GM23338 (cell line): ENCODE results near the gene JAK3. TPM values are rescaled to one million over a fixed set of nuclear protein-coding genes. Genes with fewer than 3 reads are reported as not detected.

Experiments
- ATAC-seq: fragments of 200-7000 bp; cut with Tn5 transposase; 3 replicates; pipeline ENCODE4 v1.9.1; 2020
- DNase-seq: peaks from one replicate; pipeline ENCODE4 v3.0.0-alpha.2; 2015; ENCODE audit warnings: low spot score
- H2AFZ ChIP-seq: fragments of 200-600 bp; sonication (generic); 2 replicates; pipeline ENCODE4 v1.8.0; 2016; ENCODE audit warnings: antibody characterized with exemption, mild to moderate bottlenecking, moderate library complexity
- H3F3A ChIP-seq: fragments of 200-600 bp; sonication (generic); replicated peaks from 2 replicates; pipeline ENCODE4 v1.8.0; 2017; ENCODE audit warnings: antibody characterized with exemption, mixed run types, low read depth
- H3K27ac ChIP-seq: fragments of 200-600 bp; sonication (generic); 2 replicates; pipeline ENCODE4 v1.6.1; 2016; ENCODE audit warnings: low read depth
- H3K27me3 ChIP-seq: fragments of 200-600 bp; sonication (generic); 2 replicates; pipeline ENCODE4 v1.8.0; 2016; ENCODE audit warnings: mild to moderate bottlenecking, mixed run types, moderate library complexity; ENCODE audit not compliant: insufficient read depth
- H3K36me3 ChIP-seq: fragments of 200-600 bp; sonication (generic); 2 replicates; pipeline ENCODE4 v1.8.0; 2016; ENCODE audit warnings: mild to moderate bottlenecking; ENCODE audit not compliant: insufficient read depth
- H3K4me1 ChIP-seq: fragments of 200-600 bp; sonication (generic); 2 replicates; pipeline ENCODE4 v1.8.0; 2016; ENCODE audit warnings: mild to moderate bottlenecking, moderate library complexity; ENCODE audit not compliant: insufficient read depth
- H3K4me2 ChIP-seq: fragments of 200-600 bp; sonication (generic); 2 replicates; pipeline ENCODE4 v1.7.1; 2017; ENCODE audit warnings: mixed run types
- H3K4me3 ChIP-seq: fragments of 200-600 bp; sonication (generic); 2 replicates; pipeline ENCODE4 v1.6.1; 2016; ENCODE audit warnings: mixed run types
- H3K79me2 ChIP-seq: fragments of 200-600 bp; sonication (generic); replicated peaks from 2 replicates; pipeline ENCODE4 v1.8.0; 2017; ENCODE audit warnings: mild to moderate bottlenecking; ENCODE audit not compliant: insufficient read depth
- H3K9me2 ChIP-seq: fragments of 200-600 bp; sonication (generic); 2 replicates; pipeline ENCODE4 v1.8.0; 2017; ENCODE audit not compliant: insufficient read depth
- H4K20me1 ChIP-seq: fragments of 200-600 bp; sonication (generic); replicated peaks from 2 replicates; pipeline ENCODE4 v1.8.0; 2017; ENCODE audit warnings: mild to moderate bottlenecking; ENCODE audit not compliant: insufficient read depth
- H3K27ac Mint-ChIP-seq: 2 replicates; pipeline ENCODE4 v1.8.0; 2020; ENCODE audit warnings: inconsistent platforms, mild to moderate bottlenecking, moderate library complexity, mixed read lengths
- H3K27me3 Mint-ChIP-seq: 3 replicates; pipeline ENCODE4 v1.8.0; 2022; ENCODE audit warnings: low read depth, mild to moderate bottlenecking, moderate library complexity, mixed read lengths, inconsistent platforms; ENCODE audit not compliant: insufficient read depth, poor library complexity
- H3K36me3 Mint-ChIP-seq: 3 replicates; pipeline ENCODE4 v1.8.0; 2021; ENCODE audit warnings: low read depth, mild to moderate bottlenecking, inconsistent platforms, moderate library complexity, mixed read lengths
- H3K4me1 Mint-ChIP-seq: 3 replicates; pipeline ENCODE4 v1.8.0; 2020; ENCODE audit warnings: mild to moderate bottlenecking, inconsistent platforms, mixed read lengths
- H3K4me3 Mint-ChIP-seq: 3 replicates; pipeline ENCODE4 v1.8.0; 2021; ENCODE audit warnings: moderate library complexity, mild to moderate bottlenecking, inconsistent platforms, mixed read lengths
- H3K9me3 Mint-ChIP-seq: 3 replicates; pipeline ENCODE4 v1.8.0; 2020; ENCODE audit warnings: moderate library complexity, mild to moderate bottlenecking, inconsistent platforms, mixed read lengths
- EZH2 ChIP-seq: fragments of 200-600 bp; sonication (generic); IDR thresholded peaks from one replicate; pipeline ENCODE4 v1.8.0; 2017; ENCODE audit warnings: antibody characterized with exemption, mild to moderate bottlenecking, low read depth; ENCODE audit not compliant: unreplicated experiment
- EZH2phosphoT487 ChIP-seq: fragments of 200-600 bp; sonication (generic); IDR thresholded peaks from one replicate; pipeline ENCODE4 v1.8.1; 2018; ENCODE audit warnings: antibody characterized with exemption; ENCODE audit not compliant: unreplicated experiment
- JUNB ChIP-seq: IDR thresholded peaks from one replicate; pipeline ENCODE4 v1.6.1; 2016; ENCODE audit warnings: antibody characterized with exemption; ENCODE audit not compliant: unreplicated experiment
- NANOG ChIP-seq: IDR thresholded peaks from 2 replicates; pipeline ENCODE4 v1.6.1; 2016; ENCODE audit warnings: antibody characterized with exemption, borderline replicate concordance
- POLR2AphosphoS5 ChIP-seq: IDR thresholded peaks from 2 replicates; pipeline ENCODE4 v1.6.1; 2016; ENCODE audit warnings: antibody characterized with exemption, low read depth
- REST ChIP-seq: IDR thresholded peaks from one replicate; pipeline ENCODE4 v1.6.1; 2018; ENCODE audit warnings: antibody characterized with exemption; ENCODE audit not compliant: unreplicated experiment
- STAT1 ChIP-seq: IDR thresholded peaks from one replicate; pipeline ENCODE4 v1.6.1; 2016; ENCODE audit warnings: antibody characterized with exemption; ENCODE audit not compliant: unreplicated experiment
- ZNF114 ChIP-seq: fragments of 250-450 bp; sonication (Bioruptor Pico); IDR thresholded peaks from 2 replicates; pipeline ENCODE4 v1.5.0; 2020; ENCODE audit warnings: mild to moderate bottlenecking, moderate library complexity
- ZNF331 ChIP-seq: fragments of 250-450 bp; sonication (Bioruptor Pico); IDR thresholded peaks from 2 replicates; pipeline ENCODE4 v1.5.0; 2020; ENCODE audit warnings: low read depth, mild to moderate bottlenecking, moderate library complexity
- ZNF462 ChIP-seq: fragments of 250-450 bp; sonication (Bioruptor Pico); IDR thresholded peaks from 2 replicates; pipeline ENCODE4 v1.5.0; 2020; ENCODE audit warnings: mild to moderate bottlenecking, moderate library complexity
- polyA plus RNA-seq: library from polyadenylated mRNA; unstranded; fragments of >200 nt; fragmentation: Nextera tagmentation; extraction: Ambion mirVana; gene quantifications from 2 replicates; pipeline ENCODE4 v1.2.1, GENCODE V29; 2016
- total RNA-seq: library from RNA; depleted of rRNA; stranded (reverse); fragments of >200 nt; shearing (Covaris generic); gene quantifications from 2 replicates; pipeline ENCODE4 v1.2.3, GENCODE V29; 2014
- TF ChIP-seq, protein P1 (sequence below): IDR thresholded peaks from 2 replicates; pipeline ENCODE4 v1.6.1; 2016; ENCODE audit warnings: antibody characterized with exemption

JAK3 gene
- total and polyA plus RNA-seq, 2 experiments from 2014 or later = 2.9 to 5.4 TPM

- H4K20me1 ChIP-seq = no peaks in the 10 kb centered on the region
- Mint-ChIP-seq H3K27me3 (peaks cover 5% of the 10 kb centered on the region), H3K9me3 (no peaks in the 10 kb centered on the region), H3K27ac (no peak overlapping the region), H3K4me3 (no peak overlapping the region), H3K4me1 (no peaks in the 10 kb centered on the region), H3K36me3 (no peaks in the 10 kb centered on the region)
- TF ChIP-seq EZH2 (no peak), ZNF331 (CRISPR knock-in tag) (no peak), NANOG (no peak), JUNB (no peak), EZH2phosphoT487 (no peak), ZNF462 (CRISPR knock-in tag) (no peak), STAT1 (no peak), POLR2AphosphoS5 (no peak), ZNF114 (CRISPR knock-in tag) (no peak), REST (no peak)
- TF ChIP-seq, protein P1, sequence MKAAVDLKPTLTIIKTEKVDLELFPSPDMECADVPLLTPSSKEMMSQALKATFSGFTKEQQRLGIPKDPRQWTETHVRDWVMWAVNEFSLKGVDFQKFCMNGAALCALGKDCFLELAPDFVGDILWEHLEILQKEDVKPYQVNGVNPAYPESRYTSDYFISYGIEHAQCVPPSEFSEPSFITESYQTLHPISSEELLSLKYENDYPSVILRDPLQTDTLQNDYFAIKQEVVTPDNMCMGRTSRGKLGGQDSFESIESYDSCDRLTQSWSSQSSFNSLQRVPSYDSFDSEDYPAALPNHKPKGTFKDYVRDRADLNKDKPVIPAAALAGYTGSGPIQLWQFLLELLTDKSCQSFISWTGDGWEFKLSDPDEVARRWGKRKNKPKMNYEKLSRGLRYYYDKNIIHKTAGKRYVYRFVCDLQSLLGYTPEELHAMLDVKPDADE = no peak
- no peak overlapping the region for H2AFZ ChIP-seq
- no peaks in the 10 kb centered on the region for H3F3A ChIP-seq
- H3K4me2 ChIP-seq = no peak overlapping the region
- no peaks in the 10 kb centered on the region for H3K36me3 ChIP-seq
- H3K4me1 ChIP-seq = no peaks in the 10 kb centered on the region
- no peak overlapping the region for H3K27ac ChIP-seq
- no peak for ATAC-seq
- H3K27me3 ChIP-seq = no peaks in the 10 kb centered on the region
- H3K4me3 ChIP-seq = no peak overlapping the region
- DNase-seq = no peak
- H3K9me2 ChIP-seq = no peaks in the 10 kb centered on the region
- H3K79me2 ChIP-seq = no peaks in the 10 kb centered on the region
Measured at GRCh38 chr19:17811681-17812080, 36.1 kb downstream of the JAK3 start.
